ENCODE results near the gene RDH14. TPM values are rescaled to one million over a fixed set of nuclear protein-coding genes. Genes with fewer than 3 reads are reported as not detected.

The RDH14 gene, protein sequence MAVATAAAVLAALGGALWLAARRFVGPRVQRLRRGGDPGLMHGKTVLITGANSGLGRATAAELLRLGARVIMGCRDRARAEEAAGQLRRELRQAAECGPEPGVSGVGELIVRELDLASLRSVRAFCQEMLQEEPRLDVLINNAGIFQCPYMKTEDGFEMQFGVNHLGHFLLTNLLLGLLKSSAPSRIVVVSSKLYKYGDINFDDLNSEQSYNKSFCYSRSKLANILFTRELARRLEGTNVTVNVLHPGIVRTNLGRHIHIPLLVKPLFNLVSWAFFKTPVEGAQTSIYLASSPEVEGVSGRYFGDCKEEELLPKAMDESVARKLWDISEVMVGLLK
- 45.5 TPM for total RNA-seq
- long read RNA-seq, transcript RDH14-201 (2 exons, 1,587 nt): major isoform, 118 of 125 reads
- long read RNA-seq, partial matches to known transcripts: 0 of 125 reads
- long read RNA-seq, other reads (novel, unspliced or antisense): 7 of 125 reads

- ATAC-seq (ENCODE audit: poor library complexity) (peak; percentile 96), DNase-seq (peak; percentile 95)
- intact Hi-C loops (cut with DNase I): loop anchor here (2.0 kb wide), 1 partner anchor 35 kb away; no protein-coding TSS in a partner anchor
Measured at GRCh38 chr2:18560031-18560796, at the start of gene RDH14. Gene RDH14, minus strand, starts transcription at chr2:18560653. Its CDS starts 81 bp downstream, at chr2:18560572.

DNA sequence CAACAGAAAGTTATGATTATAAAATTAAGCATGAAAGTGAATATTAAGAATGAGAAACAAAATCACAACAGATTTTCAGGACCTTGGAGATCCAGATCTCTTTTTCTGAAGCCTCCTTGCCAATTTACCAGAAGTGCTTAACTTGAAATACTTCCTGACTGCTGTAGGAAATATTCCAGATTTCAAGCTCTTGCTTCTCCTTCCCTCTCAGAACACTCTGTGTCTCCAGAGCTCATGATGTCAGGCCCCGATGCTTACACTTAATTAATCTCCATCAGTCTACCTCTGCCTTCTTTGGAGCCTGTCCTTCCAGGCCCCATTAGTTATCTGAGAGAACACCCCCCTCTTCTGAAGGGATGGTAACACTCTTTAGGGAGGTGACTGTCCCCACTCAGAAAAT lies 49.6 kb upstream of the RDH14 start:
- DNase-seq (no peak), ATAC-seq (ENCODE audit: poor library complexity) (no peak)
- intact Hi-C loops (cut with DNase I): no loop called here

GRCh38 chr2:18605115-18605514 lies 44.7 kb upstream of the RDH14 start:
- intact Hi-C loops (cut with DNase I): no loop called here
- DNase-seq (no peak), ATAC-seq (ENCODE audit: poor library complexity) (no peak)

GRCh38 chr2:18604531-18604885 lies 44.1 kb upstream of the RDH14 start:
- ATAC-seq (ENCODE audit: poor library complexity): no peak
- intact Hi-C loops (cut with DNase I): no loop called here
- no peak for DNase-seq

GRCh38 chr2:18603854-18604530 lies 43.5 kb upstream of the RDH14 start:
- no peak for DNase-seq
- no peak for ATAC-seq (ENCODE audit: poor library complexity)
- intact Hi-C loops (cut with DNase I): no loop called here

- intact Hi-C loops (cut with DNase I): no loop called here
- ATAC-seq (ENCODE audit: poor library complexity) (no peak), DNase-seq (no peak)
Measured at GRCh38 chr2:18602298-18602697, 41.8 kb upstream of the RDH14 start.

DNA sequence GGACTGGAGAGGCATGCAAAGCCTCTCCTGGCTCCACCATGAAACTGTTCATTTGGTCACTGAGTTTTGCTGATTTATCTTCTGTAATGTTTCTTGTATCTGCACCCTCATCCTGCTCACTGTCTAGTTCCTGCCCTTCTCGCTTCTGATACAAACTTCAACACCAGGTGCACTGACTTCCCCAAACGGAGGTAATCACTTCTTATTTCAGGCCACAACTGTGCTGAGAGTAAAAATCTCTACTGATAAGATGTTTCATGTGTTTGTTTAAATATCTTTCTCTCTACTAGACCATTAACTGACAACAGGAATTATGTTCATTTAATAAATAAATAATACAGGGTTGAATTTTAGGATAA lies 39.8 kb upstream of the RDH14 start:
- DNase-seq: no peak
- no peak for ATAC-seq (ENCODE audit: poor library complexity)
- intact Hi-C loops (cut with DNase I): no loop called here

DNA sequence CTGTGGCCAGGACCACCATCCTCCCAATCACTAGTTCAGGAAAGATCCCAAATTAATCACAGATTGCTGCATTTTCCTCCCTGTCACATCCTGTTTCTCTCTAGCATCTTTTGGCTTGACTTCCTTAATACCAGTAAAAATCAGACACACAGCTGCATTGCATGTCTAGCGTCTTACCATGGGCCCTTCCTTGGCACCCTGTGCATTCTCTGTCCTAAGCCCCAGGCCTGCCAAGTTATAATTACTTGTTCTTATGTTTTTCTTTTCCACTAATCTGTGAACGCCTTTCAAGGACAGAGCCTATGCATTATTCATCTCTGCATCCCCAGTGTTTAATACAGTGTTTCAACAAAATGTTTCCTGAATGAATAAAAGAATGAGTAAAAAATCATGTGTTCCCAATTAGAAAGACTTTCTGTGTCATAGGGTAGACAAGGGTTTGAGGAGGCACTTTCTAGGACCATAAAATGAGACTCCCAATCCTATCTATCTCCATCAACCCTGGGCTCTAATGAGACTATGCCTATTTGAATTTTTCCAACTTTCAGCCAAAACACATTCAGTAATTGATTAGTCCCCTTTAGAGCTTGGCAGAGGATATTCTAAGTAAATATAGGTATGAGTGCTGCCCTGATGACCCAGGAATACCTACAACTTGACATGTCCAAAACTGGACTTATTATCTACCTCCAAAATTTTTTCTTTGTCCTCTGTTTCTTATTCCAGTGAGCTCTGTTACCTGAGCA lies 39.2 kb upstream of the RDH14 start:
- intact Hi-C loops (cut with DNase I): no loop called here
- ATAC-seq (ENCODE audit: poor library complexity) (peak; percentile 55), DNase-seq (no peak)

- ATAC-seq (ENCODE audit: poor library complexity) (peak; percentile 48), DNase-seq (no peak)
- intact Hi-C loops (cut with DNase I): no loop called here
Measured at GRCh38 chr2:18598848-18599484, 38.5 kb upstream of the RDH14 start.

GRCh38 chr2:18597618-18598017 lies 37.2 kb upstream of the RDH14 start:
- ATAC-seq (ENCODE audit: poor library complexity) (no peak), DNase-seq (no peak)
- intact Hi-C loops (cut with DNase I): no loop called here

GRCh38 chr2:18596993-18597392 lies 36.5 kb upstream of the RDH14 start:
- DNase-seq: no peak
- intact Hi-C loops (cut with DNase I): no loop called here
- ATAC-seq (ENCODE audit: poor library complexity): peak; percentile 61

DNA sequence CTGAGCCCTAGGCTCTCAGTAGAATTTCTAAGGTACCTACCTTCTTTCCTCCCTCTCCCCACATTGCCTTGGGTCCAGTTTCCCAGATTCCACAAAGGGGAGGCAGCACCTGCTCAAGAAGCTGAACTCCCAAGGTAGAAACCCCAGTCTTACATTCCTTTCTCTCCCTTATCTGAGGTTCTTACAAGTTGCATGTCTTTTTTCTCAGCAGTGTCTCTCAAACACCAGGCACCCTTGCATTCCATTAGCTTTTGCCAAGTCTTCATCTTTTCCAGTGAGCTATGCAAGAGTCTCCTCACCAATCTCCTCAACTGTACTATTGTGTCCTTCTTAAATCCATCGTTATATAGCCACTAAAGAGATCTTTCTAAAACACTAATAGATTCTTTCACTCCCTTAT lies 33.0 kb upstream of the RDH14 start:
- intact Hi-C loops (cut with DNase I): no loop called here

GRCh38 chr2:18592372-18592771 lies 31.9 kb upstream of the RDH14 start:
- intact Hi-C loops (cut with DNase I): no loop called here
- DNase-seq (no peak), ATAC-seq (ENCODE audit: poor library complexity) (no peak)

More for the DNA sequence above, 33.0 kb upstream of the RDH14 start:
- ATAC-seq (ENCODE audit: poor library complexity) (no peak), DNase-seq (no peak)

GRCh38 chr2:18589354-18589753 lies 28.9 kb upstream of the RDH14 start, which contains the start of gene NT5C1B:
Gene NT5C1B, minus strand, starts transcription at chr2:18589569. Its CDS starts 101 bp downstream, at chr2:18589468.
- no peak for DNase-seq
- intact Hi-C loops (cut with DNase I): no loop called here
- ATAC-seq (ENCODE audit: poor library complexity): no peak

GRCh38 chr2:18588802-18589201 lies 28.3 kb upstream of the RDH14 start:
- intact Hi-C loops (cut with DNase I): no loop called here
- ATAC-seq (ENCODE audit: poor library complexity) (no peak), DNase-seq (no peak)

GRCh38 chr2:18588049-18588448 lies 27.6 kb upstream of the RDH14 start:
- DNase-seq: no peak
- intact Hi-C loops (cut with DNase I): no loop called here
- ATAC-seq (ENCODE audit: poor library complexity): no peak

DNA sequence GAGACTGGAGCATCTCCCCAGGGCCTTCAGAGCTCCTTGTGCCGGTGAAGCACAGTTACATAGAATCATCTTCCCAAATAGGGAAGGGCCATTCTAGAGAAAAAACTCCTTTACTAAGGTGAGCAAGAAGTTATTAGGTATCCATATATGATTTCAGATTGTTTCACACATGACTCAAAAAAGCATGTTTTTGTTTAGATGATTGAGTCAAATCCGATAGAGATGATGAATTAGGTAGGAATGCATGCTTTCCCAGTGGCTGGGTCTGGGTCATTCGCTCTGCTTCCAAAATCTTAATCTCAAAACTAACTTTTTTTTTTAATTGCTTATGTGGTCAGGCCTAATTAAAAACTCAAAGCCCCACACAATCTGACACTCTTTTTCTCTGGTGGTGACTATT lies 25.1 kb upstream of the RDH14 start:
- DNase-seq: no peak
- intact Hi-C loops (cut with DNase I): no loop called here
- no peak for ATAC-seq (ENCODE audit: poor library complexity)

GRCh38 chr2:18584608-18584954 lies 24.1 kb upstream of the RDH14 start:
- no peak for ATAC-seq (ENCODE audit: poor library complexity)
- DNase-seq: no peak
- intact Hi-C loops (cut with DNase I): no loop called here
